GM23338 (cell line): ENCODE results near the gene RBL1. TPM values are rescaled to one million over a fixed set of nuclear protein-coding genes. Genes with fewer than 3 reads are reported as not detected.

Experiments used
- ATAC-seq: fragments of 200-7000 bp; cut with Tn5 transposase; 3 replicates; pipeline ENCODE4 v1.9.1; 2020
- DNase-seq: peaks from one replicate; pipeline ENCODE4 v3.0.0-alpha.2; 2015; ENCODE audit warnings: low spot score
- H2AFZ ChIP-seq: fragments of 200-600 bp; sonication (generic); 2 replicates; pipeline ENCODE4 v1.8.0; 2016; ENCODE audit warnings: antibody characterized with exemption, mild to moderate bottlenecking, moderate library complexity
- H3F3A ChIP-seq: fragments of 200-600 bp; sonication (generic); replicated peaks from 2 replicates; pipeline ENCODE4 v1.8.0; 2017; ENCODE audit warnings: antibody characterized with exemption, mixed run types, low read depth
- H3K27ac ChIP-seq: fragments of 200-600 bp; sonication (generic); 2 replicates; pipeline ENCODE4 v1.6.1; 2016; ENCODE audit warnings: low read depth
- H3K27me3 ChIP-seq: fragments of 200-600 bp; sonication (generic); 2 replicates; pipeline ENCODE4 v1.8.0; 2016; ENCODE audit warnings: mild to moderate bottlenecking, mixed run types, moderate library complexity; ENCODE audit not compliant: insufficient read depth
- H3K36me3 ChIP-seq: fragments of 200-600 bp; sonication (generic); 2 replicates; pipeline ENCODE4 v1.8.0; 2016; ENCODE audit warnings: mild to moderate bottlenecking; ENCODE audit not compliant: insufficient read depth
- H3K4me1 ChIP-seq: fragments of 200-600 bp; sonication (generic); 2 replicates; pipeline ENCODE4 v1.8.0; 2016; ENCODE audit warnings: mild to moderate bottlenecking, moderate library complexity; ENCODE audit not compliant: insufficient read depth
- H3K4me2 ChIP-seq: fragments of 200-600 bp; sonication (generic); 2 replicates; pipeline ENCODE4 v1.7.1; 2017; ENCODE audit warnings: mixed run types
- H3K4me3 ChIP-seq: fragments of 200-600 bp; sonication (generic); 2 replicates; pipeline ENCODE4 v1.6.1; 2016; ENCODE audit warnings: mixed run types
- H3K79me2 ChIP-seq: fragments of 200-600 bp; sonication (generic); replicated peaks from 2 replicates; pipeline ENCODE4 v1.8.0; 2017; ENCODE audit warnings: mild to moderate bottlenecking; ENCODE audit not compliant: insufficient read depth
- H3K9me2 ChIP-seq: fragments of 200-600 bp; sonication (generic); 2 replicates; pipeline ENCODE4 v1.8.0; 2017; ENCODE audit not compliant: insufficient read depth
- H4K20me1 ChIP-seq: fragments of 200-600 bp; sonication (generic); replicated peaks from 2 replicates; pipeline ENCODE4 v1.8.0; 2017; ENCODE audit warnings: mild to moderate bottlenecking; ENCODE audit not compliant: insufficient read depth
- H3K27ac Mint-ChIP-seq: 2 replicates; pipeline ENCODE4 v1.8.0; 2020; ENCODE audit warnings: inconsistent platforms, mild to moderate bottlenecking, moderate library complexity, mixed read lengths
- H3K27me3 Mint-ChIP-seq: 3 replicates; pipeline ENCODE4 v1.8.0; 2022; ENCODE audit warnings: low read depth, mild to moderate bottlenecking, moderate library complexity, mixed read lengths, inconsistent platforms; ENCODE audit not compliant: insufficient read depth, poor library complexity
- H3K36me3 Mint-ChIP-seq: 3 replicates; pipeline ENCODE4 v1.8.0; 2021; ENCODE audit warnings: low read depth, mild to moderate bottlenecking, inconsistent platforms, moderate library complexity, mixed read lengths
- H3K4me1 Mint-ChIP-seq: 3 replicates; pipeline ENCODE4 v1.8.0; 2020; ENCODE audit warnings: mild to moderate bottlenecking, inconsistent platforms, mixed read lengths
- H3K4me3 Mint-ChIP-seq: 3 replicates; pipeline ENCODE4 v1.8.0; 2021; ENCODE audit warnings: moderate library complexity, mild to moderate bottlenecking, inconsistent platforms, mixed read lengths
- H3K9me3 Mint-ChIP-seq: 3 replicates; pipeline ENCODE4 v1.8.0; 2020; ENCODE audit warnings: moderate library complexity, mild to moderate bottlenecking, inconsistent platforms, mixed read lengths
- CREB1 ChIP-seq: fragments of 250-450 bp; sonication (Bioruptor Pico); IDR thresholded peaks from 2 replicates; pipeline ENCODE4 v1.5.0; 2020; ENCODE audit warnings: low read depth, mild to moderate bottlenecking, moderate library complexity
- EZH2 ChIP-seq: fragments of 200-600 bp; sonication (generic); IDR thresholded peaks from one replicate; pipeline ENCODE4 v1.8.0; 2017; ENCODE audit warnings: antibody characterized with exemption, mild to moderate bottlenecking, low read depth; ENCODE audit not compliant: unreplicated experiment
- JUNB ChIP-seq: IDR thresholded peaks from one replicate; pipeline ENCODE4 v1.6.1; 2016; ENCODE audit warnings: antibody characterized with exemption; ENCODE audit not compliant: unreplicated experiment
- POLR2AphosphoS5 ChIP-seq: IDR thresholded peaks from 2 replicates; pipeline ENCODE4 v1.6.1; 2016; ENCODE audit warnings: antibody characterized with exemption, low read depth
- STAT1 ChIP-seq: IDR thresholded peaks from one replicate; pipeline ENCODE4 v1.6.1; 2016; ENCODE audit warnings: antibody characterized with exemption; ENCODE audit not compliant: unreplicated experiment
- ZNF114 ChIP-seq: fragments of 250-450 bp; sonication (Bioruptor Pico); IDR thresholded peaks from 2 replicates; pipeline ENCODE4 v1.5.0; 2020; ENCODE audit warnings: mild to moderate bottlenecking, moderate library complexity
- ZNF331 ChIP-seq: fragments of 250-450 bp; sonication (Bioruptor Pico); IDR thresholded peaks from 2 replicates; pipeline ENCODE4 v1.5.0; 2020; ENCODE audit warnings: low read depth, mild to moderate bottlenecking, moderate library complexity
- polyA plus RNA-seq: library from polyadenylated mRNA; unstranded; fragments of >200 nt; fragmentation: Nextera tagmentation; extraction: Ambion mirVana; gene quantifications from 2 replicates; pipeline ENCODE4 v1.2.1, GENCODE V29; 2016
- total RNA-seq: library from RNA; depleted of rRNA; stranded (reverse); fragments of >200 nt; shearing (Covaris generic); gene quantifications from 2 replicates; pipeline ENCODE4 v1.2.3, GENCODE V29; 2014
- TF ChIP-seq, protein P1 (sequence below): fragments of 250-450 bp; sonication (Bioruptor Pico); IDR thresholded peaks from 2 replicates; pipeline ENCODE4 v1.5.0; 2020; ENCODE audit warnings: mild to moderate bottlenecking, moderate library complexity
- TF ChIP-seq, protein P2 (sequence below): IDR thresholded peaks from 2 replicates; pipeline ENCODE4 v1.6.1; 2016; ENCODE audit warnings: antibody characterized with exemption

The RBL1 gene
- total and polyA plus RNA-seq, 2 experiments from 2014 or later = 6.4 to 12.6 TPM

- TF ChIP-seq EZH2 (no peak), ZNF331 (CRISPR knock-in tag) (no peak), STAT1 (no peak)
- TF ChIP-seq, protein P1, sequence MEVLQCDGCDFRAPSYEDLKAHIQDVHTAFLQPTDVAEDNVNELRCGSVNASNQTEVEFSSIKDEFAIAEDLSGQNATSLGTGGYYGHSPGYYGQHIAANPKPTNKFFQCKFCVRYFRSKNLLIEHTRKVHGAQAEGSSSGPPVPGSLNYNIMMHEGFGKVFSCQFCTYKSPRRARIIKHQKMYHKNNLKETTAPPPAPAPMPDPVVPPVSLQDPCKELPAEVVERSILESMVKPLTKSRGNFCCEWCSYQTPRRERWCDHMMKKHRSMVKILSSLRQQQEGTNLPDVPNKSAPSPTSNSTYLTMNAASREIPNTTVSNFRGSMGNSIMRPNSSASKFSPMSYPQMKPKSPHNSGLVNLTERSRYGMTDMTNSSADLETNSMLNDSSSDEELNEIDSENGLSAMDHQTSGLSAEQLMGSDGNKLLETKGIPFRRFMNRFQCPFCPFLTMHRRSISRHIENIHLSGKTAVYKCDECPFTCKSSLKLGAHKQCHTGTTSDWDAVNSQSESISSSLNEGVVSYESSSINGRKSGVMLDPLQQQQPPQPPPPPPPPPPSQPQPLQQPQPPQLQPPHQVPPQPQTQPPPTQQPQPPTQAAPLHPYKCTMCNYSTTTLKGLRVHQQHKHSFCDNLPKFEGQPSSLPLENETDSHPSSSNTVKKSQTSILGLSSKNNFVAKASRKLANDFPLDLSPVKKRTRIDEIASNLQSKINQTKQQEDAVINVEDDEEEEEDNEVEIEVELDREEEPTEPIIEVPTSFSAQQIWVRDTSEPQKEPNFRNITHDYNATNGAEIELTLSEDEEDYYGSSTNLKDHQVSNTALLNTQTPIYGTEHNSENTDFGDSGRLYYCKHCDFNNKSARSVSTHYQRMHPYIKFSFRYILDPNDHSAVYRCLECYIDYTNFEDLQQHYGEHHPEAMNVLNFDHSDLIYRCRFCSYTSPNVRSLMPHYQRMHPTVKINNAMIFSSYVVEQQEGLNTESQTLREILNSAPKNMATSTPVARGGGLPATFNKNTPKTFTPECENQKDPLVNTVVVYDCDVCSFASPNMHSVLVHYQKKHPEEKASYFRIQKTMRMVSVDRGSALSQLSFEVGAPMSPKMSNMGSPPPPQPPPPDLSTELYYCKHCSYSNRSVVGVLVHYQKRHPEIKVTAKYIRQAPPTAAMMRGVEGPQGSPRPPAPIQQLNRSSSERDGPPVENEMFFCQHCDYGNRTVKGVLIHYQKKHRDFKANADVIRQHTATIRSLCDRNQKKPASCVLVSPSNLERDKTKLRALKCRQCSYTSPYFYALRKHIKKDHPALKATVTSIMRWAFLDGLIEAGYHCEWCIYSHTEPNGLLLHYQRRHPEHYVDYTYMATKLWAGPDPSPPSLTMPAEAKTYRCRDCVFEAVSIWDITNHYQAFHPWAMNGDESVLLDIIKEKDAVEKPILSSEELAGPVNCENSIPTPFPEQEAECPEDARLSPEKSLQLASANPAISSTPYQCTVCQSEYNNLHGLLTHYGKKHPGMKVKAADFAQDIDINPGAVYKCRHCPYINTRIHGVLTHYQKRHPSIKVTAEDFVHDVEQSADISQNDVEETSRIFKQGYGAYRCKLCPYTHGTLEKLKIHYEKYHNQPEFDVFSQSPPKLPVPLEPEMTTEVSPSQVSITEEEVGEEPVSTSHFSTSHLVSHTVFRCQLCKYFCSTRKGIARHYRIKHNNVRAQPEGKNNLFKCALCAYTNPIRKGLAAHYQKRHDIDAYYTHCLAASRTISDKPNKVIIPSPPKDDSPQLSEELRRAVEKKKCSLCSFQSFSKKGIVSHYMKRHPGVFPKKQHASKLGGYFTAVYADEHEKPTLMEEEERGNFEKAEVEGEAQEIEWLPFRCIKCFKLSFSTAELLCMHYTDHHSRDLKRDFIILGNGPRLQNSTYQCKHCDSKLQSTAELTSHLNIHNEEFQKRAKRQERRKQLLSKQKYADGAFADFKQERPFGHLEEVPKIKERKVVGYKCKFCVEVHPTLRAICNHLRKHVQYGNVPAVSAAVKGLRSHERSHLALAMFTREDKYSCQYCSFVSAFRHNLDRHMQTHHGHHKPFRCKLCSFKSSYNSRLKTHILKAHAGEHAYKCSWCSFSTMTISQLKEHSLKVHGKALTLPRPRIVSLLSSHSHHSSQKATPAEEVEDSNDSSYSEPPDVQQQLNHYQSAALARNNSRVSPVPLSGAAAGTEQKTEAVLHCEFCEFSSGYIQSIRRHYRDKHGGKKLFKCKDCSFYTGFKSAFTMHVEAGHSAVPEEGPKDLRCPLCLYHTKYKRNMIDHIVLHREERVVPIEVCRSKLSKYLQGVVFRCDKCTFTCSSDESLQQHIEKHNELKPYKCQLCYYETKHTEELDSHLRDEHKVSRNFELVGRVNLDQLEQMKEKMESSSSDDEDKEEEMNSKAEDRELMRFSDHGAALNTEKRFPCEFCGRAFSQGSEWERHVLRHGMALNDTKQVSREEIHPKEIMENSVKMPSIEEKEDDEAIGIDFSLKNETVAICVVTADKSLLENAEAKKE (CRISPR knock-in tag) = no peak
Observed at GRCh38 chr20:36988494-36988966, 107.3 kb downstream of the RBL1 start (continued).

GRCh38 chr20:36984257-36984638, 111.5 kb downstream of the RBL1 start:
- no peaks in the 10 kb centered on the region for H3K79me2 ChIP-seq
- H3K9me2 ChIP-seq = no peaks in the 10 kb centered on the region
- H3K36me3 ChIP-seq = no peaks in the 10 kb centered on the region
- H3K27me3 ChIP-seq = no peaks in the 10 kb centered on the region
- no peaks in the 10 kb centered on the region for H3F3A ChIP-seq
- no peak overlapping the region for H2AFZ ChIP-seq
- no peak overlapping the region for H3K4me3 ChIP-seq
- H3K4me2 ChIP-seq = no peak overlapping the region
- H3K4me3 Mint-ChIP-seq = no peak overlapping the region
- H3K9me3 Mint-ChIP-seq = no peaks in the 10 kb centered on the region; the same call in 2 of the 3 replicates
- no peaks in the 10 kb centered on the region for H4K20me1 ChIP-seq
- peaks cover 6% of the 10 kb centered on the region; the same call in 2 of the 3 replicates for H3K4me1 Mint-ChIP-seq
- DNase-seq (no peak), ATAC-seq (no peak)
- no peak overlapping the region for H3K27ac Mint-ChIP-seq
- H3K27ac ChIP-seq = no peak overlapping the region
- no peaks in the 10 kb centered on the region for H3K27me3 Mint-ChIP-seq
- H3K36me3 Mint-ChIP-seq = no peaks in the 10 kb centered on the region
- H3K4me1 ChIP-seq = no peaks in the 10 kb centered on the region
- TF ChIP-seq POLR2AphosphoS5 (no peak), CREB1 (CRISPR knock-in tag) (no peak), STAT1 (no peak), JUNB (no peak), ZNF114 (CRISPR knock-in tag) (no peak), EZH2 (no peak)
- TF ChIP-seq, protein P2, sequence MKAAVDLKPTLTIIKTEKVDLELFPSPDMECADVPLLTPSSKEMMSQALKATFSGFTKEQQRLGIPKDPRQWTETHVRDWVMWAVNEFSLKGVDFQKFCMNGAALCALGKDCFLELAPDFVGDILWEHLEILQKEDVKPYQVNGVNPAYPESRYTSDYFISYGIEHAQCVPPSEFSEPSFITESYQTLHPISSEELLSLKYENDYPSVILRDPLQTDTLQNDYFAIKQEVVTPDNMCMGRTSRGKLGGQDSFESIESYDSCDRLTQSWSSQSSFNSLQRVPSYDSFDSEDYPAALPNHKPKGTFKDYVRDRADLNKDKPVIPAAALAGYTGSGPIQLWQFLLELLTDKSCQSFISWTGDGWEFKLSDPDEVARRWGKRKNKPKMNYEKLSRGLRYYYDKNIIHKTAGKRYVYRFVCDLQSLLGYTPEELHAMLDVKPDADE = no peak
- TF ChIP-seq, protein P1 (CRISPR knock-in tag) = no peak
